Neural cell (in vitro differentiated cells): ENCODE measurements around the gene RAB1A. TPM values are rescaled to one million over a fixed set of nuclear protein-coding genes. Genes with fewer than 3 reads are reported as not detected.
"Not testable (repeated sequence)": the region's sequence is repeated elsewhere in the genome, so short reads cannot be mapped to it uniquely, and the experiment has no call there.

ENCODE experiments used
- H2AFZ ChIP-seq: fragments of 200-600, 300-800 bp; sonication (generic), shearing (Covaris generic); 2 replicates; pipeline ENCODE4 v1.6.0; 2014; ENCODE audit warnings: low read depth, mild to moderate bottlenecking, antibody characterized with exemption, low read length, moderate library complexity
- H3F3A ChIP-seq: fragments of 200-600 bp; shearing (Covaris generic); 2 replicates; pipeline ENCODE4 v1.6.1; 2016; ENCODE audit warnings: mild to moderate bottlenecking, moderate library complexity, mixed read lengths, antibody characterized with exemption, low read length; ENCODE audit not compliant: insufficient read depth, poor library complexity, severe bottlenecking
- H3K27ac ChIP-seq: fragments of 200-600, 300-800 bp; sonication (generic), shearing (Covaris generic); 2 replicates; pipeline ENCODE4 v1.5.1; 2014; ENCODE audit warnings: mild to moderate bottlenecking, low read length, moderate library complexity
- H3K27me3 ChIP-seq: fragments of 300-800, 200-600 bp; sonication (generic), shearing (Covaris generic); 2 replicates; pipeline ENCODE4 v1.6.0; 2014; ENCODE audit warnings: mild to moderate bottlenecking, low read depth, low read length, moderate library complexity; ENCODE audit not compliant: insufficient read depth
- H3K36me3 ChIP-seq: fragments of 300-800, 200-600 bp; sonication (generic), shearing (Covaris generic); 2 replicates; pipeline ENCODE4 v1.5.1; 2014; ENCODE audit warnings: mild to moderate bottlenecking, antibody characterized with exemption, low read length, moderate library complexity; ENCODE audit not compliant: insufficient read depth
- H3K4me2 ChIP-seq: fragments of 300-800, 200-600 bp; sonication (generic), shearing (Covaris generic); 2 replicates; pipeline ENCODE4 v1.6.0; 2014; ENCODE audit warnings: mild to moderate bottlenecking, low read length
- H3K4me3 ChIP-seq: fragments of 300-800, 200-600 bp; sonication (generic), shearing (Covaris generic); 2 replicates; pipeline ENCODE4 v1.5.1; 2014; ENCODE audit warnings: mild to moderate bottlenecking, low read length, moderate library complexity
- H3K79me2 ChIP-seq: fragments of 200-600 bp; shearing (Covaris generic); replicated peaks from 2 replicates; pipeline ENCODE4 v1.6.0; 2014; ENCODE audit warnings: mild to moderate bottlenecking, low read length, moderate library complexity; ENCODE audit not compliant: insufficient read depth
- H3K9ac ChIP-seq: fragments of 300-800, 200-600 bp; sonication (generic), shearing (Covaris generic); 2 replicates; pipeline ENCODE4 v1.6.1; 2016; ENCODE audit warnings: mild to moderate bottlenecking, low read length, mixed read lengths
- H3K9me2 ChIP-seq: fragments of 200-600 bp; shearing (Covaris generic); 2 replicates; pipeline ENCODE4 v1.6.1; 2016; ENCODE audit warnings: mild to moderate bottlenecking, low read length, mixed read lengths; ENCODE audit not compliant: insufficient read depth
- H3K9me3 ChIP-seq: fragments of 200-600, 300-800 bp; sonication (generic), shearing (Covaris generic); 2 replicates; pipeline ENCODE4 v1.6.1; 2016; ENCODE audit warnings: mild to moderate bottlenecking, mixed run types, low read length, moderate library complexity, mixed read lengths
- H4K20me1 ChIP-seq: fragments of 200-600 bp; shearing (Covaris generic); 2 replicates; pipeline ENCODE4 v1.6.1; 2016; ENCODE audit warnings: mild to moderate bottlenecking, mixed run types; ENCODE audit not compliant: insufficient read depth
- EP300 ChIP-seq: fragments of 450-650 bp; conservative IDR thresholded peaks from 2 replicates; pipeline ENCODE4 v1.6.1; 2014; ENCODE audit warnings: antibody characterized with exemption, mild to moderate bottlenecking, moderate library complexity; ENCODE audit not compliant: poor library complexity, severe bottlenecking
- EZH2 ChIP-seq: fragments of 200-600, 300-800 bp; shearing (Covaris generic), sonication (generic); IDR thresholded peaks from 2 replicates; pipeline ENCODE4 v1.6.1; 2014; ENCODE audit warnings: antibody characterized with exemption, low read length, borderline replicate concordance, mild to moderate bottlenecking; ENCODE audit not compliant: insufficient read depth, poor library complexity, severe bottlenecking
- MXI1 ChIP-seq: fragments of 450-650 bp; conservative IDR thresholded peaks from 2 replicates; pipeline ENCODE4 v1.6.1; 2014; ENCODE audit warnings: antibody characterized with exemption, mild to moderate bottlenecking; ENCODE audit not compliant: poor library complexity, severe bottlenecking
- POLR2AphosphoS5 ChIP-seq: IDR thresholded peaks from 2 replicates; pipeline ENCODE4 v1.6.1; 2012
- RAD21 ChIP-seq: fragments of 450-650 bp; conservative IDR thresholded peaks from 2 replicates; pipeline ENCODE4 v1.6.1; 2014; ENCODE audit warnings: antibody characterized with exemption, mild to moderate bottlenecking, moderate library complexity
- SMC3 ChIP-seq: fragments of 450-650 bp; conservative IDR thresholded peaks from 2 replicates; pipeline ENCODE4 v1.6.1; 2014; ENCODE audit warnings: antibody characterized with exemption, mild to moderate bottlenecking, moderate library complexity; ENCODE audit not compliant: poor library complexity
- TAF1 ChIP-seq: IDR thresholded peaks from 2 replicates; pipeline ENCODE4 v1.6.1; 2012; ENCODE audit warnings: low read depth
- polyA plus RNA-seq: library from polyadenylated mRNA; depleted of rRNA; stranded (reverse); fragments of >200 nt; gene quantifications from 2 replicates; pipeline ENCODE4 v1.2.3, GENCODE V29; 2014
- TF ChIP-seq, protein P1 (sequence below): IDR thresholded peaks from 2 replicates; pipeline ENCODE4 v1.6.1; 2012; ENCODE audit warnings: borderline replicate concordance
- TF ChIP-seq, protein P2 (sequence below): fragments of 450-650 bp; IDR thresholded peaks from 2 replicates; pipeline ENCODE4 v1.5.1; 2014; ENCODE audit warnings: antibody characterized with exemption, mild to moderate bottlenecking, moderate library complexity; ENCODE audit not compliant: poor library complexity, severe bottlenecking

RAB1A gene
- polyA plus RNA-seq, 1 donor from 2014 or later = 240 TPM

DNA sequence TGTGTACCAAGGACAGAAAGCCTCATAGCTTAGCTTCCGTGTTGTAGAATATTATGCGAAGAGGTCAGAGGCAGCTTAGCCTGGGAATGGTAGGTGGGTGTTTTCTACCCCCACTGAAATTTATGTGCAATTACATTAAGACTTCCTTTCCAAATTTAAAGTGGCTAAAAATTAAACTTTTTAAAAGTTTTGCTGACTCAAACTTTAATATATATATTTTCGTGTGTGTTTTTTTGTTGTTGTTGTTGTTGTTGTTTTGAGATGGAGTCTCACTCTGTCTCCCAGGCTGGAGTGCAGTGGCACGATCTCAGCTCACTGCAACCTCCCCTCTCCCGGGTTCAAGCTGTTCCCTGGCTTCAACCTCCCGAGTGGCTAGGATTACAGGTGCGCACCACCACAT, 4.3 kb upstream of the RAB1A start:
- H3F3A ChIP-seq = no peaks in the 10 kb centered on the region
- H3K36me3 ChIP-seq = no peaks in the 10 kb centered on the region
- H3K79me2 ChIP-seq = peaks cover 4% of the 10 kb centered on the region
- H3K27ac ChIP-seq = no peak overlapping the region
- H3K9ac ChIP-seq = no peak overlapping the region
- no peak overlapping the region for H3K4me3 ChIP-seq
- no peaks in the 10 kb centered on the region for H4K20me1 ChIP-seq
- no peaks in the 10 kb centered on the region for H3K9me2 ChIP-seq
- no peaks in the 10 kb centered on the region for H3K9me3 ChIP-seq
- no peak for TF ChIP-seq TAF1
- TF ChIP-seq EZH2 = no peak
- TF ChIP-seq POLR2AphosphoS5 = no peak
- no peak for TF ChIP-seq RAD21
- no peaks in the 10 kb centered on the region for H3K27me3 ChIP-seq
- H2AFZ ChIP-seq = no peak overlapping the region
- H3K4me2 ChIP-seq = no peak overlapping the region

DNA sequence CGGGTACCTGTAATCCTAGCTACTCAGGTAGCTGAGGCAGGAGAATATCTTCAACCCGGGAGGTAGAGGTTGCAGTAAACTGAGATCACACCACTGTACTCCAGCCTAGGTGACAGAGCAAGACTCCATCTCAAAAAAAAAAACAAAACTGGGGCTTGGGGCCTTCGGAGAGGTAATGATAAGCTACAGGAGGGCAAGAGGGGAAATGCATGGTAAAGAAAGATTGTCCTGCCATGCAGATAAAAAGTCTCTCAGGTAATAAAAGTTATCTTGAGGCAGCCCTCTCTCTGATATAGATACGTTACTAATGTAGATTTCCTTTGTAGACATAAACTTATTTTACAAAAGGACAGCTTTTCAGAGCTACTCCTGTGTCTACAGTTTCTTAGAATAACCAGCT, 3.7 kb upstream of the RAB1A start:
- TF ChIP-seq RAD21 (no peak), EP300 (no peak), EZH2 (no peak), MXI1 (no peak), SMC3 (no peak), TAF1 (no peak), POLR2AphosphoS5 (no peak)
- TF ChIP-seq, protein P1, sequence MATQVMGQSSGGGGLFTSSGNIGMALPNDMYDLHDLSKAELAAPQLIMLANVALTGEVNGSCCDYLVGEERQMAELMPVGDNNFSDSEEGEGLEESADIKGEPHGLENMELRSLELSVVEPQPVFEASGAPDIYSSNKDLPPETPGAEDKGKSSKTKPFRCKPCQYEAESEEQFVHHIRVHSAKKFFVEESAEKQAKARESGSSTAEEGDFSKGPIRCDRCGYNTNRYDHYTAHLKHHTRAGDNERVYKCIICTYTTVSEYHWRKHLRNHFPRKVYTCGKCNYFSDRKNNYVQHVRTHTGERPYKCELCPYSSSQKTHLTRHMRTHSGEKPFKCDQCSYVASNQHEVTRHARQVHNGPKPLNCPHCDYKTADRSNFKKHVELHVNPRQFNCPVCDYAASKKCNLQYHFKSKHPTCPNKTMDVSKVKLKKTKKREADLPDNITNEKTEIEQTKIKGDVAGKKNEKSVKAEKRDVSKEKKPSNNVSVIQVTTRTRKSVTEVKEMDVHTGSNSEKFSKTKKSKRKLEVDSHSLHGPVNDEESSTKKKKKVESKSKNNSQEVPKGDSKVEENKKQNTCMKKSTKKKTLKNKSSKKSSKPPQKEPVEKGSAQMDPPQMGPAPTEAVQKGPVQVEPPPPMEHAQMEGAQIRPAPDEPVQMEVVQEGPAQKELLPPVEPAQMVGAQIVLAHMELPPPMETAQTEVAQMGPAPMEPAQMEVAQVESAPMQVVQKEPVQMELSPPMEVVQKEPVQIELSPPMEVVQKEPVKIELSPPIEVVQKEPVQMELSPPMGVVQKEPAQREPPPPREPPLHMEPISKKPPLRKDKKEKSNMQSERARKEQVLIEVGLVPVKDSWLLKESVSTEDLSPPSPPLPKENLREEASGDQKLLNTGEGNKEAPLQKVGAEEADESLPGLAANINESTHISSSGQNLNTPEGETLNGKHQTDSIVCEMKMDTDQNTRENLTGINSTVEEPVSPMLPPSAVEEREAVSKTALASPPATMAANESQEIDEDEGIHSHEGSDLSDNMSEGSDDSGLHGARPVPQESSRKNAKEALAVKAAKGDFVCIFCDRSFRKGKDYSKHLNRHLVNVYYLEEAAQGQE = no peak
- TF ChIP-seq, protein P2, sequence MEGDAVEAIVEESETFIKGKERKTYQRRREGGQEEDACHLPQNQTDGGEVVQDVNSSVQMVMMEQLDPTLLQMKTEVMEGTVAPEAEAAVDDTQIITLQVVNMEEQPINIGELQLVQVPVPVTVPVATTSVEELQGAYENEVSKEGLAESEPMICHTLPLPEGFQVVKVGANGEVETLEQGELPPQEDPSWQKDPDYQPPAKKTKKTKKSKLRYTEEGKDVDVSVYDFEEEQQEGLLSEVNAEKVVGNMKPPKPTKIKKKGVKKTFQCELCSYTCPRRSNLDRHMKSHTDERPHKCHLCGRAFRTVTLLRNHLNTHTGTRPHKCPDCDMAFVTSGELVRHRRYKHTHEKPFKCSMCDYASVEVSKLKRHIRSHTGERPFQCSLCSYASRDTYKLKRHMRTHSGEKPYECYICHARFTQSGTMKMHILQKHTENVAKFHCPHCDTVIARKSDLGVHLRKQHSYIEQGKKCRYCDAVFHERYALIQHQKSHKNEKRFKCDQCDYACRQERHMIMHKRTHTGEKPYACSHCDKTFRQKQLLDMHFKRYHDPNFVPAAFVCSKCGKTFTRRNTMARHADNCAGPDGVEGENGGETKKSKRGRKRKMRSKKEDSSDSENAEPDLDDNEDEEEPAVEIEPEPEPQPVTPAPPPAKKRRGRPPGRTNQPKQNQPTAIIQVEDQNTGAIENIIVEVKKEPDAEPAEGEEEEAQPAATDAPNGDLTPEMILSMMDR = no peak
- peaks cover 1% of the 10 kb centered on the region for H3F3A ChIP-seq

DNA sequence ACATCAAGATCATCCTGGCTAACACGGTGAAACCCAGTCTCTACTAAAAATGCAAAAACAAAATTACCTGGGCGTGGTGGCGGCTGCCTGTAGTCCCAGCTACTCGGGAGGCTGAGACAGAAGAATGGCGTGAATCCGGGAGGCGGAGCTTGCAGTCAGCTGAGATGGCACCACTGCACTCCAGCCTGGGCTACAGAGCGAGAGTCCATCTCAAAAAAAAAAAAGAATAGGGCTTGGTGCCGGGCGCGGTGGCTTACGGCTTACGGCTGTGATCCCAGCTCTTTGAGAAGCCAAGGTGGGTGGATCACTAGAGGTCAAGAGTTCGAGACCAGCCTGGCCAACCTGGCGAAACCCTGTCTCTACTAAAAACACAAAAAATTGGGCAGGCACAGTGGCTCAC, 3.0 kb upstream of the RAB1A start:
- not testable (repeated sequence) for H3K9me2 ChIP-seq, H3K36me3 ChIP-seq, H3K9ac ChIP-seq, H3K27me3 ChIP-seq, H4K20me1 ChIP-seq, H2AFZ ChIP-seq, H3K9me3 ChIP-seq, H3K4me2 ChIP-seq, H3K4me3 ChIP-seq, H3K27ac ChIP-seq, H3F3A ChIP-seq
- H3K79me2 ChIP-seq = peaks cover 16% of the 10 kb centered on the region

More for the DNA sequence above, 3.7 kb upstream of the RAB1A start:
- peaks cover 9% of the 10 kb centered on the region for H3K79me2 ChIP-seq
- H3K4me2 ChIP-seq = no peak overlapping the region
- H3K27ac ChIP-seq = no peak overlapping the region
- H3K27me3 ChIP-seq = no peaks in the 10 kb centered on the region
- no peak overlapping the region for H2AFZ ChIP-seq
- H4K20me1 ChIP-seq = no peaks in the 10 kb centered on the region
- H3K4me3 ChIP-seq = no peak overlapping the region
- no peaks in the 10 kb centered on the region for H3K9me3 ChIP-seq
- H3K9me2 ChIP-seq = no peaks in the 10 kb centered on the region
- H3K9ac ChIP-seq = no peak overlapping the region
- H3K36me3 ChIP-seq = no peaks in the 10 kb centered on the region
